Retinal pigment epithelial cell (primary cell): ENCODE measurements around the gene NRF1.
"Not testable (repeated sequence)": the region's sequence is repeated elsewhere in the genome, so short reads cannot be mapped to it uniquely, and the experiment has no call there.

Experiments
- DNase-seq: peaks from one replicate; pipeline ENCODE4 v3.0.0-alpha.2; 2010; ENCODE audit warnings: low read depth
- H3K4me3 ChIP-seq: 2 replicates; pipeline ENCODE4 v1.5.1; 2011; ENCODE audit warnings: mild to moderate bottlenecking, low read length, control low read depth, moderate library complexity
- CTCF ChIP-seq: conservative IDR thresholded peaks from 2 replicates; pipeline ENCODE4 v1.5.1; 2011; ENCODE audit warnings: low read depth, low read length, control low read depth, inconsistent platforms

The NRF1 gene

GRCh38 chr7:129599174-129599573 is 12.3 kb upstream of the NRF1 start:
- no peak for TF ChIP-seq CTCF

GRCh38 chr7:129603594-129603993 is 7.9 kb upstream of the NRF1 start:
- DNase-seq, H3K4me3 ChIP-seq: not testable (repeated sequence)

More at GRCh38 chr7:129599174-129599573, 12.3 kb upstream of the NRF1 start:
- no peak overlapping the region for H3K4me3 ChIP-seq
- DNase-seq, result no peak

GRCh38 chr7:129604021-129604420 is 7.5 kb upstream of the NRF1 start:
- not testable (repeated sequence) for DNase-seq

GRCh38 chr7:129604713-129605437 is 6.6 kb upstream of the NRF1 start:
- no peak for TF ChIP-seq CTCF
- DNase-seq, result no peak
- H3K4me3 ChIP-seq, result no peak overlapping the region

More at GRCh38 chr7:129604021-129604420, 7.5 kb upstream of the NRF1 start:
- H3K4me3 ChIP-seq, result not testable (repeated sequence)

- no peak for DNase-seq
- TF ChIP-seq CTCF, result no peak
- no peak overlapping the region for H3K4me3 ChIP-seq
These were observed 5.4 kb upstream of the NRF1 start for GRCh38 chr7:129605960-129606614.

- H3K4me3 ChIP-seq, result no peak overlapping the region
- TF ChIP-seq CTCF, result no peak
- no peak for DNase-seq
These were observed 4.7 kb upstream of the NRF1 start for GRCh38 chr7:129606803-129607202.

GRCh38 chr7:129607471-129608120 is 3.9 kb upstream of the NRF1 start:
- no peak overlapping the region for H3K4me3 ChIP-seq
- TF ChIP-seq CTCF, result peak; percentile 64
- no peak for DNase-seq

GRCh38 chr7:129609666-129610065 is 1.9 kb upstream of the NRF1 start:
- no peak overlapping the region for H3K4me3 ChIP-seq
- TF ChIP-seq CTCF, result no peak
- no peak for DNase-seq
